ENCODE data around the gene NTMT1.

Gene NTMT1

GRCh38 chr9:129611307-129611800 is 14.6 kb upstream of the NTMT1 start:
- Histone ChIP-seq H3K27me3 (ENCODE audit: insufficient read depth, poor library complexity, severe bottlenecking) (no peaks in the 10 kb centered on the region), H3K4me3 (ENCODE audit: severe bottlenecking) (no peak overlapping the region), H3K27ac (ENCODE audit: poor library complexity, severe bottlenecking) (no peak overlapping the region), H3K9me3 (ENCODE audit: severe bottlenecking) (no peaks in the 10 kb centered on the region), H3K4me1 (ENCODE audit: insufficient read depth, poor library complexity, severe bottlenecking) (peaks cover 6% of the 10 kb centered on the region), H3K36me3 (ENCODE audit: low read depth) (no peaks in the 10 kb centered on the region)
- TF ChIP-seq, protein P1, sequence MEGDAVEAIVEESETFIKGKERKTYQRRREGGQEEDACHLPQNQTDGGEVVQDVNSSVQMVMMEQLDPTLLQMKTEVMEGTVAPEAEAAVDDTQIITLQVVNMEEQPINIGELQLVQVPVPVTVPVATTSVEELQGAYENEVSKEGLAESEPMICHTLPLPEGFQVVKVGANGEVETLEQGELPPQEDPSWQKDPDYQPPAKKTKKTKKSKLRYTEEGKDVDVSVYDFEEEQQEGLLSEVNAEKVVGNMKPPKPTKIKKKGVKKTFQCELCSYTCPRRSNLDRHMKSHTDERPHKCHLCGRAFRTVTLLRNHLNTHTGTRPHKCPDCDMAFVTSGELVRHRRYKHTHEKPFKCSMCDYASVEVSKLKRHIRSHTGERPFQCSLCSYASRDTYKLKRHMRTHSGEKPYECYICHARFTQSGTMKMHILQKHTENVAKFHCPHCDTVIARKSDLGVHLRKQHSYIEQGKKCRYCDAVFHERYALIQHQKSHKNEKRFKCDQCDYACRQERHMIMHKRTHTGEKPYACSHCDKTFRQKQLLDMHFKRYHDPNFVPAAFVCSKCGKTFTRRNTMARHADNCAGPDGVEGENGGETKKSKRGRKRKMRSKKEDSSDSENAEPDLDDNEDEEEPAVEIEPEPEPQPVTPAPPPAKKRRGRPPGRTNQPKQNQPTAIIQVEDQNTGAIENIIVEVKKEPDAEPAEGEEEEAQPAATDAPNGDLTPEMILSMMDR (IDR thresholded peaks at IDR 0.05; ENCODE audit: poor library complexity, severe bottlenecking) = no peak
- DNase-seq (ENCODE audit: low spot score) (no peak), ATAC-seq (ENCODE audit: low read depth) (no peak)

DNA sequence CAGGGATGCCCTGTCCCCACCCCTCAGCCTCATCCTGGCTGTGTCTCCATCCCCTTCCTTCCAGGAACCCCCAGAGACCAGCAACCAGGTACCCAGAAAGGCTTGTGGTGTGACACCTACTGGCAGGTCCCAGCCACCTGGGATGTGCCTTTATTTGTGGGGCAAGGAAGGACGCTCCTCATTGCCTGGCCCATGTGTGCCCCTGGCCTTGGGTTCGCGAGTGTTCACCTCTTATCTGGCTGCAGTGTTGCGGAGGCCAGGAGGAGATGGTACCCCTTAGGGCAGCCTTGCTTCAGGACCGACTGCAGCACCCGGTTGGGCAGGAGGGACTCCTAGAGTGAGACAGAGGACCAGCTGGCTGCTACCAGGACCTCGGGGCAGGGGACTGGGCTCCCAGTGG is 13.8 kb upstream of the NTMT1 start:
- Histone ChIP-seq H3K36me3 (ENCODE audit: low read depth) (no peaks in the 10 kb centered on the region), H3K4me3 (ENCODE audit: severe bottlenecking) (no peak overlapping the region), H3K9me3 (ENCODE audit: severe bottlenecking) (no peaks in the 10 kb centered on the region), H3K27ac (ENCODE audit: poor library complexity, severe bottlenecking) (no peak overlapping the region), H3K27me3 (ENCODE audit: insufficient read depth, poor library complexity, severe bottlenecking) (no peaks in the 10 kb centered on the region), H3K4me1 (ENCODE audit: insufficient read depth, poor library complexity, severe bottlenecking) (peaks cover 6% of the 10 kb centered on the region)
- DNase-seq (ENCODE audit: low spot score) = no peak
- ATAC-seq (ENCODE audit: low read depth) = no peak
- TF ChIP-seq, protein P1 (IDR thresholded peaks at IDR 0.05; ENCODE audit: poor library complexity, severe bottlenecking) = no peak

DNA sequence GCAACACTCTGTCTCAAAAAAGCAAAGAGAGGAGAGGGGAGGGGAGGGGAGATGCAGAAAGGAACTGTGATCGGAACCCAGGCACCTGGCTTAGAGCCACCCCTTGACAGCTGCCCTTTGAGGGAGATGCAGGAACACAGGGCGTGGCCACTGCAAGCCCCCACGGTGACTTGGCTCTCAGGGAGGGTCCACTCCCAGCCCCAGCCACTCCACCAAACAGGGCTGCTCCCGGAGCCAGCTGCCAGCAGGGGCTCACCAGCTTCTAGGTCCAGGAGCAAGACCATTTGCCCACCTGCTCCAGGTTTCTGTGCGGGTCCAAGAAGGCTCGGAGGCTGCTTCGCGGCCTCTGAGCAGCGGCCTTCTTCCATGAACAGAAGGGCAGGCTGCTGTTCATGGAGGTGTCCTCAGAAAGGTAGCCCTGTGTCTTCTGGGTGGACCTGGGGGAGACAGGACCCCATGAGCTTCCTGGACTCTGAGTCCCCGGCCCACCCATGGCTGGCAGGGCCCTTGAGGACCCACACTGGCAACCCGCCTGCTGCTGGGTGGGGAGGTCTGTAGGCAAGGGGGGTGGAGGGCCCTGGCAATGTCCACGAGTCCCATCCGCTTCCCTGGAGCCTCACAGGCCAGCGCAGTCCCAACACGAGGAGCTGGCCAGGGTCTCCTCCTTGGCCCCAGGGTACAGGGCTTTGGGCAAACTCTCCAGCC is 13.0 kb upstream of the NTMT1 start:
- TF ChIP-seq, protein P1 (IDR thresholded peaks at IDR 0.05; ENCODE audit: poor library complexity, severe bottlenecking) = no peak
- H3K27ac ChIP-seq (ENCODE audit: poor library complexity, severe bottlenecking) = no peak overlapping the region
- no peak for DNase-seq (ENCODE audit: low spot score)
- H3K9me3 ChIP-seq (ENCODE audit: severe bottlenecking) = no peaks in the 10 kb centered on the region
- H3K4me1 ChIP-seq (ENCODE audit: insufficient read depth, poor library complexity, severe bottlenecking) = no peaks in the 10 kb centered on the region
- no peak for ATAC-seq (ENCODE audit: low read depth)
- H3K4me3 ChIP-seq (ENCODE audit: severe bottlenecking) = no peak overlapping the region
- H3K36me3 ChIP-seq (ENCODE audit: low read depth) = no peaks in the 10 kb centered on the region
- no peaks in the 10 kb centered on the region for H3K27me3 ChIP-seq (ENCODE audit: insufficient read depth, poor library complexity, severe bottlenecking)

DNA sequence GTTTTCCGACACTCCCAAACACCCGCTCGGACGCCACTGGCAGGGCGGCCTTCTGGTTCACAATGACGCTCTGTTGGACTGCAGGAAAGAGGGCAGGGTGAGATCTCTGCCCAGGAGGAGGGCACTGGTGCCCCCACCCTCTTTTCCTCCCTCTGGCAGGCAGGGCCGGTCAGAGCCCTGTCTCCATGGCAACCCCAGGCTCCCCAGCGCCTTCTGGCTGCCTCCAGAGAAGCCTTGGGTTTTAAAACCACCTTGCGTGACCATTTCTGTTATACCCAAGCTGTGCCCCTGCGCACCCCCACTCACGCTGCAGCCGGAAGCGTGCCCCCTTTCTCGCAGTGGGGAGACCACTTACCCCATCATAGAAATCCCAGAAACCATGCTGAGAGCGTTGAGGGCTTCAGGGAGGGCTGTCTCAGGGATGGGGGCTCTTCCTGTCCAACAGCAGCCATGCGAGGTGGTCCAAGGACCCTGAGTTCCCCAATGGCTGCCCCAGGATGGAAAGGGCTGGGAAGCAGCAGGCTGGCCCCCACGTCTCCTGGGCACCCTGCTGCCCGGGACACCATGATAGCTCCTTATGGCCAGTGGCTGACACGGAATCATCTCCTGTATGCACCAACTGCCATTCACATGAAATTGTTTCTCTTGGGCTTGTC is 12.3 kb upstream of the NTMT1 start:
- TF ChIP-seq, protein P1 (IDR thresholded peaks at IDR 0.05; ENCODE audit: poor library complexity, severe bottlenecking) = no peak
- no peak overlapping the region for H3K27ac ChIP-seq (ENCODE audit: poor library complexity, severe bottlenecking)

GRCh38 chr9:129614932-129615331 is 11.0 kb upstream of the NTMT1 start:
- Histone ChIP-seq H3K27me3 (ENCODE audit: insufficient read depth, poor library complexity, severe bottlenecking) (no peaks in the 10 kb centered on the region), H3K36me3 (ENCODE audit: low read depth) (no peaks in the 10 kb centered on the region), H3K4me1 (ENCODE audit: insufficient read depth, poor library complexity, severe bottlenecking) (no peaks in the 10 kb centered on the region)

More for the DNA sequence above, 12.3 kb upstream of the NTMT1 start:
- Histone ChIP-seq H3K27me3 (ENCODE audit: insufficient read depth, poor library complexity, severe bottlenecking) (no peaks in the 10 kb centered on the region), H3K9me3 (ENCODE audit: severe bottlenecking) (no peaks in the 10 kb centered on the region), H3K4me1 (ENCODE audit: insufficient read depth, poor library complexity, severe bottlenecking) (no peaks in the 10 kb centered on the region), H3K36me3 (ENCODE audit: low read depth) (no peaks in the 10 kb centered on the region), H3K4me3 (ENCODE audit: severe bottlenecking) (no peak overlapping the region)
- DNase-seq (ENCODE audit: low spot score) (no peak), ATAC-seq (ENCODE audit: low read depth) (no peak)

More at GRCh38 chr9:129614932-129615331, 11.0 kb upstream of the NTMT1 start:
- Histone ChIP-seq H3K27ac (ENCODE audit: poor library complexity, severe bottlenecking) (no peak overlapping the region), H3K4me3 (ENCODE audit: severe bottlenecking) (no peak overlapping the region), H3K9me3 (ENCODE audit: severe bottlenecking) (no peaks in the 10 kb centered on the region)
- ATAC-seq (ENCODE audit: low read depth) (no peak), DNase-seq (ENCODE audit: low spot score) (no peak)
- TF ChIP-seq, protein P1 (IDR thresholded peaks at IDR 0.05; ENCODE audit: poor library complexity, severe bottlenecking) = no peak

Measured in RWPE2 (cell line).